HepG2 (cell line): Measurements from ENCODE around the gene SLC35B3. TPM values are rescaled to one million over a fixed set of nuclear protein-coding genes. Genes with fewer than 3 reads are reported as not detected.
A peak's percentile ranks its signal among the peaks of the same experiment; 100 is the strongest.

ENCODE experiments used
- ATAC-seq: fragments of 200-7000 bp; cut with Tn5 transposase; 3 replicates; pipeline ENCODE4 v1.9.1; 2020; ENCODE audit warnings: mild to moderate bottlenecking, moderate library complexity
- BruUV-seq: library from RNA; stranded (reverse); fragments of 400-500 nt; replicated peaks from 2 replicates; lab custom pipeline; 2021; lab: Mats Ljungman, UMichigan
- CTCF ChIA-PET: fragments of 300-600 bp; formaldehyde crosslinking; extraction: SDS; loops from one replicate; lab custom pipeline; 2021; ENCODE audit warnings: low total read pairs, inconsistent platforms, low intra/inter-chr PET ratio; lab: Yijun Ruan, JAX
- POLR2A ChIA-PET: fragments of 350-600 bp; sonication (Branson Sonifier 250); formaldehyde crosslinking; loops from one replicate; lab custom pipeline; 2020; ENCODE audit warnings: antibody characterized with exemption, inconsistent platforms; lab: Yijun Ruan, JAX
- DNase-seq: peaks from one replicate; pipeline ENCODE4 v3.0.0-alpha.2; 2015; ENCODE audit warnings: low spot score
- FAIRE-seq: peaks from 3 replicates; lab custom pipeline; 2011; peaks lifted over from hg19 to GRCh38; lab: Jason Lieb, UNC
- H2AFZ ChIP-seq: one replicate; pipeline ENCODE4 v1.6.1; 2011; ENCODE audit warnings: low read length, inconsistent platforms
- H3K27ac ChIP-seq: fragments of 300-600 bp; 3 replicates; pipeline ENCODE4 v1.8.0; 2011; ENCODE audit warnings: mixed run types, mild to moderate bottlenecking, mixed read lengths, low read length, inconsistent platforms; ENCODE audit not compliant: insufficient read depth; ENCODE audit errors: extremely low read length
- H3K27me3 ChIP-seq, 2 experiments: fragments of 200-600 bp in 1 of 2; 2 replicates in 1 of 2; 3 replicates in 1 of 2; pipeline versions ENCODE4 v1.6.0 to v1.8.0; 2011; ENCODE audit warnings: low read length in 2 of 2, mild to moderate bottlenecking in 2 of 2, moderate library complexity in 2 of 2, inconsistent platforms in 1 of 2; ENCODE audit not compliant: insufficient read depth in 2 of 2, control insufficient read depth in 1 of 2
- H3K36me3 ChIP-seq, 2 experiments: fragments of 200-600 bp in 1 of 2; replicated peaks in 1 of 2; 2 replicates in 1 of 2; 3 replicates in 1 of 2; pipeline versions ENCODE4 v1.5.1 to v1.8.0; 2011; ENCODE audit warnings: low read length in 2 of 2, inconsistent platforms in 1 of 2; ENCODE audit not compliant: insufficient read depth in 2 of 2, control insufficient read depth in 1 of 2
- H3K4me1 ChIP-seq: 2 replicates; pipeline ENCODE4 v1.5.1; 2012; ENCODE audit warnings: low read length, inconsistent platforms; ENCODE audit not compliant: insufficient read depth
- H3K4me2 ChIP-seq: 2 replicates; pipeline ENCODE4 v1.6.0; 2011; ENCODE audit warnings: low read depth, low read length, inconsistent platforms
- H3K4me3 ChIP-seq, 3 experiments: fragments of 200-600 bp in 1 of 3; sonication (generic), shearing (Covaris generic) in 1 of 3; replicated peaks in 1 of 3; 2 replicates each; pipeline ENCODE4 v1.5.1; 2011 to 2016; ENCODE audit warnings: low read length in 3 of 3, inconsistent platforms in 2 of 3, low read depth in 2 of 3, mild to moderate bottlenecking in 2 of 3, control low read depth in 1 of 3, mixed read lengths in 1 of 3; ENCODE audit not compliant: insufficient read depth in 1 of 3
- H3K79me2 ChIP-seq: one replicate; pipeline ENCODE4 v1.6.1; 2011; ENCODE audit warnings: low read length, inconsistent platforms; ENCODE audit not compliant: insufficient read depth
- H3K9ac ChIP-seq: 2 replicates; pipeline ENCODE4 v1.6.0; 2011; ENCODE audit warnings: mild to moderate bottlenecking, low read depth, low read length, inconsistent platforms; ENCODE audit not compliant: insufficient read depth
- H3K9me3 ChIP-seq: 2 replicates; pipeline ENCODE4 v1.5.1; 2012; ENCODE audit warnings: mild to moderate bottlenecking, low read length
- H4K20me1 ChIP-seq: 2 replicates; pipeline ENCODE4 v1.6.0; 2011; ENCODE audit warnings: inconsistent platforms, mild to moderate bottlenecking, low read length, moderate library complexity; ENCODE audit not compliant: insufficient read depth
- CSRNP2 ChIP-seq: sonication (generic); formaldehyde crosslinking; conservative IDR thresholded peaks from 2 replicates; pipeline ENCODE4 v1.8.0; 2022; ENCODE audit warnings: low read depth, missing genetic modification reagents
- HNRNPK ChIP-seq: fragments of 200-400 bp; formaldehyde crosslinking; IDR thresholded peaks from 2 replicates; pipeline ENCODE4 v1.6.1; 2018; ENCODE audit warnings: low read length, low read depth, moderate library complexity, mild to moderate bottlenecking; ENCODE audit not compliant: poor library complexity, severe bottlenecking
- ZFP1 ChIP-seq: IDR thresholded peaks from 2 replicates; pipeline ENCODE4 v1.6.1; 2016
- ZNF451 ChIP-seq: sonication (generic); formaldehyde crosslinking; IDR thresholded peaks from 2 replicates; pipeline ENCODE4 v1.5.0; 2020; ENCODE audit warnings: mild to moderate bottlenecking, missing genetic modification reagents
- ZNF629 ChIP-seq: sonication (generic); formaldehyde crosslinking; conservative IDR thresholded peaks from 2 replicates; pipeline ENCODE4 v1.5.0; 2020; ENCODE audit warnings: missing genetic modification reagents
- ZNF816 ChIP-seq: sonication (generic); formaldehyde crosslinking; IDR thresholded peaks from 2 replicates; pipeline ENCODE4 v1.8.0; 2022; ENCODE audit warnings: missing genetic modification reagents, mild to moderate bottlenecking, borderline replicate concordance
- ZNF850 ChIP-seq: sonication (generic); formaldehyde crosslinking; conservative IDR thresholded peaks from 2 replicates; pipeline ENCODE4 v1.9.0; 2021; ENCODE audit warnings: mild to moderate bottlenecking, missing genetic modification reagents
- WGBS: methylation state at CpG from one replicate; pipeline ENCODE4 v1.1.6; 2017; ENCODE audit warnings: low lambda C conversion rate; 5-methylcytosine and 5-hydroxymethylcytosine counted together
- in situ Hi-C: cut with HindIII; loops from 2 replicates; pipeline ENCODE4 v1.10.0; 2017; ENCODE audit warnings: low pct_unique_long_range_greater_than_20kb; ENCODE audit not compliant: extremely low pct_ligation_motif_present
- intact Hi-C: fragments of 100-400 bp; cut with micrococcal nuclease; formaldehyde crosslinking; loops from one replicate; pipeline ENCODE4 v1.10.0; 2022; ENCODE audit not compliant: unreplicated experiment
- polyA plus RNA-seq, 8 experiments: library from polyadenylated mRNA; depleted of rRNA in 3 of 8; stranded (reverse) in 7 of 8; unstranded in 1 of 8; fragments of >200 nt; fragmentation: Illumina TruSeq in 4 of 8; extraction: Trizol in 4 of 8; gene quantifications; 2 replicates each; pipeline versions ENCODE4 v1.2.1 to v1.2.3, GENCODE V29; 2011 to 2016; ENCODE audit warnings: low read depth in 4 of 8, missing spikeins in 1 of 8, mixed read lengths in 1 of 8; ENCODE audit not compliant: insufficient read depth in 1 of 8
- total RNA-seq, 5 experiments: library from RNA; depleted of rRNA; stranded (reverse); fragments of >200 nt; fragmentation: Illumina TruSeq; extraction: Trizol; gene quantifications; 2 replicates each; pipeline ENCODE4 v1.2.3, GENCODE V29; 2016; ENCODE audit warnings: low read depth in 1 of 5
- TF ChIP-seq, protein P1 (sequence below): sonication (generic); formaldehyde crosslinking; IDR thresholded peaks from 2 replicates; pipeline ENCODE4 v1.8.0; 2022; ENCODE audit warnings: missing genetic modification reagents, low read depth, mild to moderate bottlenecking, borderline replicate concordance
- TF ChIP-seq, protein P2 (sequence below): IDR thresholded peaks from 2 replicates; pipeline ENCODE4 v1.6.1; 2012; ENCODE audit warnings: low read depth, low read length, improper control_type of control experiment
- TF ChIP-seq, protein P3 (sequence below): sonication (generic); formaldehyde crosslinking; IDR thresholded peaks from 2 replicates; pipeline ENCODE4 v1.5.0; 2020; ENCODE audit warnings: mild to moderate bottlenecking, missing genetic modification reagents
- TF ChIP-seq, protein P4 (sequence below): sonication (generic); formaldehyde crosslinking; IDR thresholded peaks from 2 replicates; pipeline ENCODE4 v1.5.0; 2020; ENCODE audit warnings: missing genetic modification reagents, mild to moderate bottlenecking, borderline replicate concordance

Gene SLC35B3
- total and polyA plus RNA-seq, 2 of the 13 experiments (the other 11 are each of a cell fraction or from before 2014, with no cell fraction given) = 8.7 to 13.5 TPM

GRCh38 chr6:8415913-8416312, 19.4 kb downstream of the SLC35B3 start:
- H3K27ac ChIP-seq = no peak overlapping the region
- H3K36me3 ChIP-seq = peaks cover 6 to 11% of the 10 kb centered on the region in 2 experiments
- 94% methylated on average over 2 of the region's 2 CpGs for WGBS
- H3K27me3 ChIP-seq = no peaks in the 10 kb centered on the region
- intact Hi-C loops (no loop called here), in situ Hi-C loops (no loop called here)
- no TSS peak for BruUV-seq
- no peak overlapping the region for H3K4me2 ChIP-seq
- peak; percentile 65 for TF ChIP-seq ZNF629 (CRISPR knock-in tag)
- TF ChIP-seq, protein P1, sequence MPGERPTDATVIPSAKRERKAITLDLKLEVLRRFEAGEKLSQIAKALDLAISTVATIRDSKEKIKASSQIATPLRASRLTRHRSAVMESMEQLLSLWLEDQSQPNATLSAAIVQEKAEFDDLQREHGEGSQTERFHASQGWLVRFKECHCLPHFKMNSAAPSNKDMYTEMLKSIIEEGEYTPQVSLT = no peak
- TF ChIP-seq, protein P2, sequence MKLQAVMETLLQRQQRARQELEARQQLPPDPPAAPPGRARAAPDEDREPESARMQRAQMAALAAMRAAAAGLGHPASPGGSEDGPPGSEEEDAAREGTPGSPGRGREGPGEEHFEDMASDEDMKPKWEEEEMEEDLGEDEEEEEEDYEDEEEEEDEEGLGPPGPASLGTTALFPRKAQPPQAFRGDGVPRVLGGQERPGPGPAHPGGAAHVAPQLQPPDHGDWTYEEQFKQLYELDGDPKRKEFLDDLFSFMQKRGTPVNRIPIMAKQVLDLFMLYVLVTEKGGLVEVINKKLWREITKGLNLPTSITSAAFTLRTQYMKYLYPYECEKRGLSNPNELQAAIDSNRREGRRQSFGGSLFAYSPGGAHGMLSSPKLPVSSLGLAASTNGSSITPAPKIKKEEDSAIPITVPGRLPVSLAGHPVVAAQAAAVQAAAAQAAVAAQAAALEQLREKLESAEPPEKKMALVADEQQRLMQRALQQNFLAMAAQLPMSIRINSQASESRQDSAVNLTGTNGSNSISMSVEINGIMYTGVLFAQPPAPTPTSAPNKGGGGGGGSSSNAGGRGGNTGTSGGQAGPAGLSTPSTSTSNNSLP = no peak
- TF ChIP-seq ZFP1 (CRISPR knock-in tag) = no peak
- no peak for TF ChIP-seq HNRNPK
- ChIA-PET CTCF (no interaction called here), POLR2A (no interaction called here)
- H2AFZ ChIP-seq = no peak overlapping the region
- H4K20me1 ChIP-seq = no peaks in the 10 kb centered on the region
- H3K79me2 ChIP-seq = no peaks in the 10 kb centered on the region
- no peaks in the 10 kb centered on the region for H3K4me1 ChIP-seq
- H3K4me3 ChIP-seq = no peak overlapping the region
- FAIRE-seq (no peak), ATAC-seq (no peak), DNase-seq (no peak)
- H3K9me3 ChIP-seq = no peaks in the 10 kb centered on the region
- H3K9ac ChIP-seq = no peak overlapping the region

DNA sequence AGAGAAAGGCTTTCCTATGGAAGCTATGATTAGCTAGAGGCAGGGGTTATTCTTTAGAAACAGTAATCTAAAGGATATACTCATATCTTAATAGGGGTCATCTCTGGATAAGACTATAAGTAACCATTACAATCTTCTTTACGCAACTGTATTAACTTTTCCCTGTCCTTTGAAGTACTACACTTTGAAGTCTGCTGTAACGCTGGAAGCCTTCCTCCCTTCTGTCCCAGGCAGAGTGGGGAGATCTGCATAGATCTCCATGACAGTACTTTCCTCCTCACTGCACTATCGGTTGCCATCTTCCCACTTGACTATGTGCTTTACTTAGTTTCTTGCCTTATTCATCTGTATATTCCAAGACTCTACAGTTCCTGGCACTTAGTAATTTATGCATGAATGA, 20.1 kb downstream of the SLC35B3 start:
- no peak for ATAC-seq
- TF ChIP-seq ZNF850 (CRISPR knock-in tag) (no peak), CSRNP2 (CRISPR knock-in tag) (no peak), ZNF451 (no peak), ZNF816 (CRISPR knock-in tag) (no peak)
- TF ChIP-seq, protein P1 = no peak
- TF ChIP-seq, protein P3, sequence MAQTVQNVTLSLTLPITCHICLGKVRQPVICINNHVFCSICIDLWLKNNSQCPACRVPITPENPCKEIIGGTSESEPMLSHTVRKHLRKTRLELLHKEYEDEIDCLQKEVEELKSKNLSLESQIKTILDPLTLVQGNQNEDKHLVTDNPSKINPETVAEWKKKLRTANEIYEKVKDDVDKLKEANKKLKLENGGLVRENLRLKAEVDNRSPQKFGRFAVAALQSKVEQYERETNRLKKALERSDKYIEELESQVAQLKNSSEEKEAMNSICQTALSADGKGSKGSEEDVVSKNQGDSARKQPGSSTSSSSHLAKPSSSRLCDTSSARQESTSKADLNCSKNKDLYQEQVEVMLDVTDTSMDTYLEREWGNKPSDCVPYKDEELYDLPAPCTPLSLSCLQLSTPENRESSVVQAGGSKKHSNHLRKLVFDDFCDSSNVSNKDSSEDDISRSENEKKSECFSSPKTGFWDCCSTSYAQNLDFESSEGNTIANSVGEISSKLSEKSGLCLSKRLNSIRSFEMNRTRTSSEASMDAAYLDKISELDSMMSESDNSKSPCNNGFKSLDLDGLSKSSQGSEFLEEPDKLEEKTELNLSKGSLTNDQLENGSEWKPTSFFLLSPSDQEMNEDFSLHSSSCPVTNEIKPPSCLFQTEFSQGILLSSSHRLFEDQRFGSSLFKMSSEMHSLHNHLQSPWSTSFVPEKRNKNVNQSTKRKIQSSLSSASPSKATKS = no peak
- TF ChIP-seq, protein P4, sequence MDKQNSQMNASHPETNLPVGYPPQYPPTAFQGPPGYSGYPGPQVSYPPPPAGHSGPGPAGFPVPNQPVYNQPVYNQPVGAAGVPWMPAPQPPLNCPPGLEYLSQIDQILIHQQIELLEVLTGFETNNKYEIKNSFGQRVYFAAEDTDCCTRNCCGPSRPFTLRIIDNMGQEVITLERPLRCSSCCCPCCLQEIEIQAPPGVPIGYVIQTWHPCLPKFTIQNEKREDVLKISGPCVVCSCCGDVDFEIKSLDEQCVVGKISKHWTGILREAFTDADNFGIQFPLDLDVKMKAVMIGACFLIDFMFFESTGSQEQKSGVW = no peak

More for the DNA sequence above, 20.1 kb downstream of the SLC35B3 start:
- Histone ChIP-seq H3K27ac (no peak overlapping the region), H3K9me3 (no peaks in the 10 kb centered on the region), H3K4me2 (no peak overlapping the region), H3K9ac (no peak overlapping the region), H3K4me3 (no peak overlapping the region), H3K36me3 (peaks cover 6 to 11% of the 10 kb centered on the region in 2 experiments), H3K27me3 (no peaks in the 10 kb centered on the region), H3K79me2 (no peaks in the 10 kb centered on the region), H3K4me1 (no peaks in the 10 kb centered on the region), H4K20me1 (no peaks in the 10 kb centered on the region), H2AFZ (no peak overlapping the region)
- in situ Hi-C loops = no loop called here
- intact Hi-C loops = no loop called here
- no peak for DNase-seq
- ChIA-PET POLR2A (no interaction called here), CTCF (no interaction called here)
- 93% methylated on average over 3 of the region's 3 CpGs for WGBS
- no TSS peak for BruUV-seq
- FAIRE-seq = no peak
